Choroid plexus epithelial cell (primary cell): ENCODE data around the gene SEZ6L2.
A peak's percentile ranks its signal among the peaks of the same experiment; 100 is the strongest.

Experiments used
- DNase-seq: peaks from one replicate; pipeline ENCODE4 v3.0.0-alpha.2; 2010; ENCODE audit warnings: low read depth
- H3K4me3 ChIP-seq: 2 replicates; pipeline ENCODE4 v1.5.1; 2011; ENCODE audit warnings: low read depth, mild to moderate bottlenecking, control low read depth, low read length, moderate library complexity
- CTCF ChIP-seq: conservative IDR thresholded peaks from 2 replicates; pipeline ENCODE4 v1.5.1; 2011; ENCODE audit warnings: low read depth, mild to moderate bottlenecking, control low read depth, inconsistent platforms, low read length, moderate library complexity

SEZ6L2 gene

GRCh38 chr16:29881050-29881449, 18.3 kb downstream of the SEZ6L2 start:
- H3K4me3 ChIP-seq = no peak overlapping the region
- TF ChIP-seq CTCF = no peak
- DNase-seq = no peak

DNA sequence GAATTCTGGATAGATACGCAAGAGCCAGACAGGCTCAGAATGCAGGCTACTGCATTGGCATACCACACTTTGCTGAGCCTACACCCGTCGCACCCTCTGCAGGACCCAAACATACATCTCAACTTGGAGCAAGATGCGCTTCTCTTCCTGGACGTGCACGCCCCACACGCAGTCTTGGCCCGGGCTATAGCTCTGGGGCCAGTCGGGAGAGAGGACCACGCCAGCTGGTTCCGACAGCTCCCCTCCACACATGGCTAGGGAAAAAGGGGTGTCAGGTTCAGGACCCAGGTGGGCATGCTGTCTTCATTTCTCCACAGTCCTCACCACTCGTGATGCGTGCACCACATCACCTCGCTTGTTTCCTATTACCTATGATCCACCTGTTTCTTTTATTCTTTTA, 21.2 kb downstream of the SEZ6L2 start:
- TF ChIP-seq CTCF = no peak
- no peak for DNase-seq
- no peak overlapping the region for H3K4me3 ChIP-seq

DNA sequence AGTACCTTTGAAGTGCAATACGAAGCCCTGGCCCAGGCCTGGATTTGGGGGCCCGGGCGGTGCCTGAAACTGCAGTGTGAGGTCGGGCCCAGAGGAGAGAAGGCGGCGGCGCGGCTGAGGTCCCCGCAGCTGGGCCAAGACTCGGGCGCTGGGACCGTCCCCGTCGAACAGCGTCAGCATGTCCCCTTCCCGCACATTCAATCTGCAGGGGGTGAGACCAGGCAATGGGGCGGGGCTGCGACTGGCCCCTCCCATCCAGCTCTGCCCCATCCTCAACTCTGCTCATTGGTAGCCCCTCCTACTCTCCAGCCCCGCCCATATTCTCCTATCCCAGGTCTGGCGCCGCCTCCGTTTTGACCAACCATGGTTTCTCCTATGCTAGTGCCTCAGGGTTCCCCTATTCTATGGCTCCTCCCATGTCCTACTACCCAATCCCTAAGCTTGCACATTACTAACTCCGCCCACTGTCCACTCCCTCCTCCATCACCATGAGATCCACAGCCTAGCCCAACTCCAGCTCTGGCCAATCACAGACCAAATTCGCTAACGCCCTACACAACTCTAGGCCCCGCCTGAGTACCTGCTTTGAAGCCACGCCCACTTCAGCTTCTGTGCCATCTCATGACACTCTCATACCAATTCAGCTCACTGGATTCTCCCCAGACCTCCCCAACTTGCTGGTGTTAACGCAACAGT, 21.9 kb downstream of the SEZ6L2 start:
- no peak overlapping the region for H3K4me3 ChIP-seq
- DNase-seq = peak; percentile 46
- TF ChIP-seq CTCF = no peak

DNA sequence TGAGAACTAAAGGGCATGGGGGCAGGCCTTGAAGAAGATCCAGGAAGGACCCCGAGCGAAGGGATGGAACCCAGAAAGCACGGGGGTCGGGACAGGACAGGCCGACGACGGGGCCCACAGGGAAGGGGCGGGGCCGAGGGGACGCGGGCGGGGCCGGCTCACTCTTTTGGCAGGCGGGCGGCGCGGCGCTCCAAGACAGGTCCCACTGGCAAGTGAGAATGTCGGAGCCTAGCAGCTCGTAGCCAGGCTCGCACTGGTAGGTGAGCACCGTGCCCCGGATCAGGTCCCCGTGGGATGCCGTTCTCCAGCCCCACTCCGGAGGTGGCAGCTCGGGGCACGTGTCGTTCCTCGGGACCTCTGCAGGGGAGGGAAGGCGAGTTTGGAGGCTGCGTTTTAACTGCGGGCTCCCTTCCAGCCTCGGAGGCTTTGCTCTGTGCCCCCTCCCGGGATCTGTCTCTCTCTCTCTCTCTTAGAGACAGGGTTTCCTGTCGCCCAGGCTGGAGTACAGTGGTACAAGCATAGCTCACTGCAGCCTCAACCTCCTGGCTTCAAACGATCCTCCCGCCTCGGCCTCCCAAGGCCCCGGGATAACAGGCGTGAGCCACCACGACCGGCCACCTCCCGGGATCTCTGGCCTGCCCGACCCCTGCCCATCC, 22.6 kb downstream of the SEZ6L2 start:
- no peak for DNase-seq
- no peak for TF ChIP-seq CTCF
- no peak overlapping the region for H3K4me3 ChIP-seq

DNA sequence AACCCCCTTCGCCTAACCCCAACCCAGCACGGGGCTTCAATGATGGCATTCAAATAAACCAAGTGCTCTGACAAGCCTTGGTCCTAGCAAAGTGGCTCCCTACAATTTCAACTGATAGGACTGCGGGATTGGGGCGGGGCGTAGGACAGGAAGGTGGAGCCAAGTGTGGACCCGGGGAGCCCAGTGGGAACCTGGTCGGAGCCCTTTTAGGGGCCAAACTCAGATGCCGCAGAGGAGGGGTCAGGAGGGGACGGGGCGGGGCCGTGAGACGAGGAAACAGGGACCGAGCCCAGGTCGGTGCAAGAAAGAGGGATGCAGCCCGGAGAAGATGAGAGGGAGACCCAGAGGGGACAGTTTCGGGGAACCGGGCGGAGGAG, 23.1 kb downstream of the SEZ6L2 start:
- no peak overlapping the region for H3K4me3 ChIP-seq
- DNase-seq = no peak
- TF ChIP-seq CTCF = no peak

- no peak for TF ChIP-seq CTCF
- H3K4me3 ChIP-seq = no peak overlapping the region
- DNase-seq = no peak
These were observed 24.1 kb downstream of the SEZ6L2 start for GRCh38 chr16:29875206-29875605.

DNA sequence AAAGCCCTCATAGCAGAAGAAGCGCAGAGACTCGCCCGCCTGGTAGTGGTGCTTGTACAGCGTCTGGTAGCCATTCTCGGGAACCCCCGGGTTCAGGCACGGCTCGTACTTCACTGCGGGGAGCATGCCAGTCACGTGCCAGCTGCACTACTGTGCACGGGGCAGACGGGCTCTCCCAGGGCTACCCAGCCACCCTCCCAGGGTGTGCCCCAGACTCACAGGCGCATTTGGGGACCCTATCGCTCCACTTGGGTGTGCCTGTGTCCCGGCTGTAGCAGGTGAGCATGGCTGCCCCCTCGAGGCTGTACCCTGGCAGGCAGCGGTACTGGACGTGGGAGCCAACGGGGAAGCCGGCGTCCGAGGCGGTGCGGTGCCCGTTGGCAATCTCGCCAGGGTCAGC, 26.0 kb downstream of the SEZ6L2 start:
- H3K4me3 ChIP-seq = no peak overlapping the region
- DNase-seq = no peak
- no peak for TF ChIP-seq CTCF
